HepG2 (cell line): ENCODE data around the gene MCAM. TPM values are rescaled to one million over a fixed set of nuclear protein-coding genes. Genes with fewer than 3 reads are reported as not detected.

Source experiments
- E2F2 ChIP-seq: sonication (generic); formaldehyde crosslinking; IDR thresholded peaks from 2 replicates; pipeline ENCODE4 v1.4.0; 2020; ENCODE audit warnings: missing genetic modification reagents, borderline replicate concordance
- ERF ChIP-seq: IDR thresholded peaks from 2 replicates; pipeline ENCODE4 v1.6.1; 2018; ENCODE audit warnings: missing biosample characterization, missing genetic modification reagents
- GABPB1 ChIP-seq: IDR thresholded peaks from 2 replicates; pipeline ENCODE4 v1.6.1; 2016; ENCODE audit warnings: mild to moderate bottlenecking, missing genetic modification reagents, moderate library complexity, missing compliant biosample characterization
- HNF4G ChIP-seq, 2 experiments: sonication (generic) in 1 of 2; formaldehyde crosslinking in 1 of 2; IDR thresholded peaks; 2 replicates each; pipeline versions ENCODE4 v1.4.0 to v1.6.1; 2011 to 2020; ENCODE audit warnings: borderline replicate concordance in 2 of 2, low read depth in 2 of 2, mild to moderate bottlenecking in 2 of 2, low read length in 1 of 2, missing genetic modification reagents in 1 of 2, moderate library complexity in 1 of 2
- KMT2A ChIP-seq: sonication (generic); formaldehyde crosslinking; IDR thresholded peaks from 2 replicates; pipeline ENCODE4 v1.4.0; 2020; ENCODE audit warnings: missing genetic modification reagents
- MYC ChIP-seq: sonication (generic); formaldehyde crosslinking; IDR thresholded peaks from 2 replicates; pipeline ENCODE4 v1.9.0; 2021; ENCODE audit warnings: missing genetic modification reagents, borderline replicate concordance
- NFE2L1 ChIP-seq: sonication (generic); formaldehyde crosslinking; IDR thresholded peaks from 2 replicates; pipeline ENCODE4 v1.4.0; 2020; ENCODE audit warnings: missing genetic modification reagents, mild to moderate bottlenecking, borderline replicate concordance
- PRDM10 ChIP-seq: sonication (generic); formaldehyde crosslinking; IDR thresholded peaks from 2 replicates; pipeline ENCODE4 v1.4.0; 2020; ENCODE audit warnings: low read depth, missing genetic modification reagents
- RAD21 ChIP-seq: fragments of 450-650 bp; formaldehyde crosslinking; IDR thresholded peaks from 2 replicates; pipeline ENCODE4 v1.5.0; 2020; ENCODE audit warnings: mild to moderate bottlenecking
- REPIN1 ChIP-seq: sonication (generic); formaldehyde crosslinking; IDR thresholded peaks from 2 replicates; pipeline ENCODE4 v1.8.0; 2022; ENCODE audit warnings: missing genetic modification reagents, low read depth, mild to moderate bottlenecking, borderline replicate concordance
- UBTF ChIP-seq: sonication (generic); formaldehyde crosslinking; IDR thresholded peaks from 2 replicates; pipeline ENCODE4 v1.4.0; 2020; ENCODE audit warnings: mild to moderate bottlenecking, missing genetic modification reagents
- YY1 ChIP-seq: IDR thresholded peaks from 2 replicates; pipeline ENCODE4 v1.6.1; 2011; ENCODE audit warnings: low read length, low read depth, moderate library complexity, mild to moderate bottlenecking; ENCODE audit not compliant: insufficient read depth, insufficient replicate concordance
- ZNF17 ChIP-seq: sonication (generic); formaldehyde crosslinking; IDR thresholded peaks from 2 replicates; pipeline ENCODE4 v1.5.0; 2020; ENCODE audit warnings: mild to moderate bottlenecking, missing genetic modification reagents
- ZNF607 ChIP-seq: sonication (generic); formaldehyde crosslinking; IDR thresholded peaks from 2 replicates; pipeline ENCODE4 v1.5.1; 2020; ENCODE audit warnings: missing genetic modification reagents, mild to moderate bottlenecking, borderline replicate concordance
- ZNF770 ChIP-seq: sonication (generic); formaldehyde crosslinking; IDR thresholded peaks from 2 replicates; pipeline ENCODE4 v1.5.0; 2020; ENCODE audit warnings: mild to moderate bottlenecking, missing genetic modification reagents
- ZNF776 ChIP-seq: sonication (generic); formaldehyde crosslinking; IDR thresholded peaks from 2 replicates; pipeline ENCODE4 v1.4.0; 2020; ENCODE audit warnings: mild to moderate bottlenecking, missing genetic modification reagents
- ZSCAN12 ChIP-seq: sonication (generic); formaldehyde crosslinking; IDR thresholded peaks from 2 replicates; pipeline ENCODE4 v1.9.0; 2021; ENCODE audit warnings: mild to moderate bottlenecking, missing genetic modification reagents
- ZSCAN31 ChIP-seq: sonication (generic); formaldehyde crosslinking; IDR thresholded peaks from 2 replicates; pipeline ENCODE4 v1.5.0; 2020; ENCODE audit warnings: low read depth, mild to moderate bottlenecking, missing genetic modification reagents
- polyA plus RNA-seq, 8 experiments: library from polyadenylated mRNA; depleted of rRNA in 3 of 8; stranded (reverse) in 7 of 8; unstranded in 1 of 8; fragments of >200 nt; fragmentation: Illumina TruSeq in 4 of 8; extraction: Trizol in 4 of 8; gene quantifications; 2 replicates each; pipeline versions ENCODE4 v1.2.1 to v1.2.3, GENCODE V29; 2011 to 2016; ENCODE audit warnings: low read depth in 4 of 8, missing spikeins in 1 of 8, mixed read lengths in 1 of 8; ENCODE audit not compliant: insufficient read depth in 1 of 8
- total RNA-seq, 5 experiments: library from RNA; depleted of rRNA; stranded (reverse); fragments of >200 nt; fragmentation: Illumina TruSeq; extraction: Trizol; gene quantifications; 2 replicates each; pipeline ENCODE4 v1.2.3, GENCODE V29; 2016; ENCODE audit warnings: low read depth in 1 of 5

Gene MCAM
- total and polyA plus RNA-seq, 2 of the 13 experiments (the other 11 are each of a cell fraction or from before 2014, with no cell fraction given) = 12.1 to 15.2 TPM

GRCh38 chr11:119339589-119340334, 22.8 kb upstream of the MCAM start (continued):
- TF ChIP-seq ZNF770 = peak; percentile 77
- peak; percentile 36; the same call in 1 of the 2 replicates for TF ChIP-seq KMT2A (CRISPR knock-in tag)
- TF ChIP-seq ZNF17 (CRISPR knock-in tag) = no peak
- 0 out of 2 replicates have a peak, but pooled peaks have one; percentile 20 for TF ChIP-seq ERF (CRISPR knock-in tag)
- TF ChIP-seq YY1 = peak; percentile 53
- peak; percentile 47; the same call in 1 of the 2 replicates for TF ChIP-seq ZNF607 (CRISPR knock-in tag)
- no peak for TF ChIP-seq HNF4G (IDR thresholded peaks at IDR 0.05; ENCODE audit: borderline replicate concordance, low read depth, low read length)
- TF ChIP-seq HNF4G (CRISPR knock-in tag; IDR thresholded peaks at IDR 0.05; ENCODE audit: borderline replicate concordance, low read depth) = no peak
- TF ChIP-seq E2F2 (CRISPR knock-in tag) = no peak
- no peak for TF ChIP-seq PRDM10 (CRISPR knock-in tag)
- TF ChIP-seq ZNF776 = peak; percentile 55; the same call in 1 of the 2 replicates
- 0 out of 2 replicates have a peak, but pooled peaks have one; percentile 43 for TF ChIP-seq ZSCAN31 (CRISPR knock-in tag)
- TF ChIP-seq NFE2L1 (CRISPR knock-in tag) = no peak
- TF ChIP-seq MYC (CRISPR knock-in tag) = peak; percentile 58; the same call in 1 of the 2 replicates
- peak; percentile 76 for TF ChIP-seq RAD21 (CRISPR knock-in tag)
- peak; percentile 45; the same call in 1 of the 2 replicates for TF ChIP-seq REPIN1 (CRISPR knock-in tag)
- peak; percentile 64; the same call in 1 of the 2 replicates for TF ChIP-seq ZSCAN12 (CRISPR knock-in tag)
- peak; percentile 55; the same call in 1 of the 2 replicates for TF ChIP-seq GABPB1 (CRISPR knock-in tag)
- TF ChIP-seq UBTF (CRISPR knock-in tag) = peak; percentile 72; the same call in 1 of the 2 replicates
